OCI-LY7 (cell line): ENCODE measurements around the gene JPT1. TPM values are rescaled to one million over a fixed set of nuclear protein-coding genes. Genes with fewer than 3 reads are reported as not detected.

ENCODE experiments used
- BruUV-seq: library from RNA; stranded (reverse); fragments of 400-500 nt; replicated peaks from 2 replicates; lab custom pipeline; 2021; lab: Mats Ljungman, UMichigan
- CTCF ChIA-PET: fragments of 300-600 bp; sonication (Branson Sonifier 250); formaldehyde crosslinking; loops from one replicate; lab custom pipeline; 2022; ENCODE audit warnings: antibody characterized with exemption; ENCODE audit not compliant: unreplicated experiment; lab: Charles Lee
- POLR2A ChIA-PET: fragments of 300-600 bp; sonication (Branson Sonifier 250); formaldehyde crosslinking; loops from one replicate; lab custom pipeline; 2022; ENCODE audit warnings: antibody characterized with exemption; lab: Charles Lee
- DNase-seq: peaks from one replicate; pipeline ENCODE4 v3.0.0-alpha.2; 2015; ENCODE audit warnings: low spot score
- H2AFZ ChIP-seq: fragments of 200-600 bp; sonication (generic), shearing (Covaris generic); 2 replicates; pipeline ENCODE4 v1.6.1; 2014; ENCODE audit warnings: mild to moderate bottlenecking, antibody characterized with exemption, low read length, moderate library complexity
- H3K27ac ChIP-seq: fragments of 200-600 bp; sonication (generic); 2 replicates; pipeline ENCODE4 v1.5.1; 2014; ENCODE audit warnings: mixed run types, low read depth, mild to moderate bottlenecking, moderate library complexity, low read length, inconsistent platforms; ENCODE audit not compliant: poor library complexity, severe bottlenecking
- H3K36me3 ChIP-seq: fragments of 200-600 bp; sonication (generic); 2 replicates; pipeline ENCODE4 v1.6.1; 2014; ENCODE audit warnings: mild to moderate bottlenecking, antibody characterized with exemption, low read length, moderate library complexity, mixed read lengths; ENCODE audit not compliant: insufficient read depth
- H3K4me1 ChIP-seq: fragments of 200-600 bp; sonication (generic); 2 replicates; pipeline ENCODE4 v1.5.1; 2014; ENCODE audit warnings: mild to moderate bottlenecking, low read length; ENCODE audit not compliant: insufficient read depth, poor library complexity, severe bottlenecking
- H3K4me2 ChIP-seq: fragments of 200-600 bp; sonication (generic); 2 replicates; pipeline ENCODE4 v1.6.1; 2014; ENCODE audit warnings: mild to moderate bottlenecking, low read length
- H3K4me3 ChIP-seq: fragments of 200-600 bp; sonication (generic); 2 replicates; pipeline ENCODE4 v1.5.1; 2014; ENCODE audit warnings: mild to moderate bottlenecking, low read depth, low read length; ENCODE audit not compliant: poor library complexity, severe bottlenecking
- H3K79me2 ChIP-seq: fragments of 200-600 bp; sonication (generic); 2 replicates; pipeline ENCODE4 v1.6.1; 2016; ENCODE audit warnings: low read depth, mild to moderate bottlenecking, low read length, moderate library complexity, mixed read lengths; ENCODE audit not compliant: insufficient read depth
- H3K9me2 ChIP-seq: fragments of 200-600 bp; sonication (generic); 2 replicates; pipeline ENCODE4 v1.6.1; 2016; ENCODE audit warnings: mild to moderate bottlenecking, low read length, mixed read lengths; ENCODE audit not compliant: insufficient read depth
- H3K9me3 ChIP-seq: fragments of 200-600 bp; sonication (generic); 2 replicates; pipeline ENCODE4 v1.6.1; 2014; ENCODE audit warnings: mild to moderate bottlenecking, mixed run types, low read length, mixed read lengths
- H4K20me1 ChIP-seq: fragments of 200-600 bp; sonication (generic); 2 replicates; pipeline ENCODE4 v1.6.1; 2014; ENCODE audit warnings: mild to moderate bottlenecking, antibody characterized with exemption, low read length, moderate library complexity, mixed read lengths; ENCODE audit not compliant: insufficient read depth
- CTCF ChIP-seq: fragments of 200-600 bp; sonication (generic); conservative IDR thresholded peaks from 2 replicates; pipeline ENCODE4 v1.5.1; 2014; ENCODE audit warnings: mild to moderate bottlenecking, antibody characterized with exemption, low read length, moderate library complexity, mixed read lengths
- EZH2phosphoT487 ChIP-seq: fragments of 200-600 bp; sonication (generic); IDR thresholded peaks from 2 replicates; pipeline ENCODE4 v1.6.1; 2018; ENCODE audit warnings: low read depth, borderline replicate concordance, mild to moderate bottlenecking, mixed run types, antibody characterized with exemption, low read length, moderate library complexity, mixed read lengths
- intact Hi-C: fragments of 100-400 bp; cut with micrococcal nuclease; formaldehyde crosslinking; loops from one replicate; pipeline ENCODE4 v1.10.0; 2022; ENCODE audit not compliant: unreplicated experiment
- total RNA-seq, 2 experiments: library from RNA; depleted of rRNA in 1 of 2; stranded (reverse); fragments of >200 nt in 1 of 2; shearing (Covaris generic) in 1 of 2; gene quantifications; 2 replicates each; pipeline ENCODE4 v1.2.3, GENCODE V29; 2014 to 2022

JPT1 gene
- total RNA-seq, 2 experiments from 2014 or later = 121 to 251 TPM

- POLR2A ChIA-PET = interaction anchor here (0.6 to 1.0 kb wide), 5 partner anchors 10 to 170 kb away, joined by 3 to 4 read pairs (median 3); no protein-coding TSS in a partner anchor
- TF ChIP-seq CTCF (no peak), EZH2phosphoT487 (no peak)
These were observed 50.4 kb downstream of the JPT1 start for GRCh38 chr17:75103601-75104554.

GRCh38 chr17:75102385-75102821, 51.9 kb downstream of the JPT1 start:
- Histone ChIP-seq H3K4me1 (peaks cover 17% of the 10 kb centered on the region), H3K27ac (no peak overlapping the region), H4K20me1 (no peaks in the 10 kb centered on the region), H3K4me2 (peak overlapping the region; percentile 51), H3K9me3 (no peaks in the 10 kb centered on the region), H3K9me2 (no peaks in the 10 kb centered on the region), H3K36me3 (no peaks in the 10 kb centered on the region), H2AFZ (peak overlapping the region; percentile 52; the same call in 1 of the 2 replicates), H3K79me2 (no peaks in the 10 kb centered on the region), H3K4me3 (no peak overlapping the region)
- DNase-seq = peak; percentile 78
- intact Hi-C loops = no loop called here
- no TSS peak for BruUV-seq
- CTCF ChIA-PET = interaction anchor here (0.5 kb wide), 1 partner anchor 117 kb away, joined by 3 read pairs; no protein-coding TSS in a partner anchor
- POLR2A ChIA-PET = no interaction called here
- TF ChIP-seq CTCF (no peak), EZH2phosphoT487 (no peak)

More at GRCh38 chr17:75103601-75104554, 50.4 kb downstream of the JPT1 start:
- CTCF ChIA-PET = interaction anchor here (0.7 to 1.0 kb wide), 2 partner anchors 10 kb away, joined by 3 to 4 read pairs; no protein-coding TSS in a partner anchor
- DNase-seq = no peak
- H3K79me2 ChIP-seq = no peaks in the 10 kb centered on the region
- H3K4me3 ChIP-seq = no peak overlapping the region
- intact Hi-C loops = no loop called here
- H3K4me1 ChIP-seq = peaks cover 16% of the 10 kb centered on the region
- H3K4me2 ChIP-seq = no peak overlapping the region
- no peaks in the 10 kb centered on the region for H3K9me3 ChIP-seq
- no TSS peak for BruUV-seq
- H4K20me1 ChIP-seq = no peaks in the 10 kb centered on the region
- H3K9me2 ChIP-seq = no peaks in the 10 kb centered on the region
- no peak overlapping the region for H3K27ac ChIP-seq
- H3K36me3 ChIP-seq = no peaks in the 10 kb centered on the region
- no peak overlapping the region for H2AFZ ChIP-seq
